HEK293 (cell line): ENCODE measurements around the gene KIF26B.

Experiments
- CTCF ChIA-PET: fragments of 350-600 bp; formaldehyde crosslinking; extraction: SDS; loops from one replicate; lab custom pipeline; 2021; ENCODE audit warnings: antibody characterized with exemption; lab: Yijun Ruan, JAX
- POLR2A ChIA-PET: fragments of 300-600 bp; formaldehyde crosslinking; extraction: SDS; loops from one replicate; lab custom pipeline; 2020; ENCODE audit warnings: antibody characterized with exemption, inconsistent platforms; lab: Yijun Ruan, JAX
- H3K27ac ChIP-seq: fragments of 200-500 bp; sonication (Bioruptor generic); 2 replicates; pipeline ENCODE4 v1.5.1; 2014; ENCODE audit warnings: low read depth, low read length, control low read depth, inconsistent platforms; ENCODE audit errors: extremely low read depth
- H3K36me3 ChIP-seq, 2 experiments: fragments of 200-500 bp in 1 of 2; sonication (Bioruptor generic) in 1 of 2; 1 replicate in 1 of 2; 2 replicates in 1 of 2; pipeline ENCODE4 v1.5.1; 2014 to 2017; ENCODE audit warnings: inconsistent platforms in 2 of 2, low read length in 2 of 2; ENCODE audit not compliant: control insufficient read depth in 2 of 2, insufficient read depth in 1 of 2
- H3K4me1 ChIP-seq: fragments of 200-500 bp; sonication (Bioruptor generic); 2 replicates; pipeline ENCODE4 v1.5.1; 2014; ENCODE audit warnings: mild to moderate bottlenecking, low read length, inconsistent platforms; ENCODE audit not compliant: control insufficient read depth, insufficient read depth
- H3K4me3 ChIP-seq: 2 replicates; pipeline ENCODE4 v1.5.1; 2011; ENCODE audit warnings: low read depth, mild to moderate bottlenecking, control low read depth, low read length, moderate library complexity
- H3K9me3 ChIP-seq: fragments of 200-500 bp; sonication (Bioruptor generic); 2 replicates; pipeline ENCODE4 v1.5.1; 2014; ENCODE audit warnings: low read depth, low read length, inconsistent platforms; ENCODE audit not compliant: control insufficient read depth, insufficient read depth
- ATF2 ChIP-seq: fragments of 450-650 bp; formaldehyde crosslinking; IDR thresholded peaks from 2 replicates; pipeline ENCODE4 v1.5.1; 2016; ENCODE audit warnings: missing biosample characterization, missing genetic modification characterization, low read depth
- MYNN ChIP-seq: fragments of 450-650 bp; formaldehyde crosslinking; IDR thresholded peaks from 2 replicates; pipeline ENCODE4 v1.5.1; 2016; ENCODE audit warnings: missing biosample characterization, missing genetic modification characterization, borderline replicate concordance
- OVOL3 ChIP-seq: fragments of 450-650 bp; formaldehyde crosslinking; IDR thresholded peaks from 2 replicates; pipeline ENCODE4 v1.5.1; 2016; ENCODE audit warnings: missing biosample characterization, missing genetic modification characterization
- PRDM10 ChIP-seq: fragments of 450-650 bp; formaldehyde crosslinking; IDR thresholded peaks from 2 replicates; pipeline ENCODE4 v1.5.1; 2016; ENCODE audit warnings: missing biosample characterization, missing genetic modification characterization
- REPIN1 ChIP-seq: fragments of 450-650 bp; formaldehyde crosslinking; IDR thresholded peaks from 2 replicates; pipeline ENCODE4 v1.5.1; 2017; ENCODE audit warnings: missing biosample characterization, missing genetic modification characterization, low read depth
- SCRT1 ChIP-seq: fragments of 450-650 bp; formaldehyde crosslinking; IDR thresholded peaks from 2 replicates; pipeline ENCODE4 v1.5.1; 2016; ENCODE audit warnings: missing biosample characterization, missing genetic modification characterization, borderline replicate concordance
- SETDB1 ChIP-seq: IDR thresholded peaks from one replicate; pipeline ENCODE4 v1.6.1; 2017; ENCODE audit warnings: mild to moderate bottlenecking, low read length, moderate library complexity, mixed read lengths; ENCODE audit not compliant: insufficient read length
- ZIC2 ChIP-seq: fragments of 450-650 bp; formaldehyde crosslinking; IDR thresholded peaks from 2 replicates; pipeline ENCODE4 v1.5.1; 2016; ENCODE audit warnings: missing biosample characterization, missing genetic modification characterization
- ZNF112 ChIP-seq: fragments of 450-650 bp; formaldehyde crosslinking; IDR thresholded peaks from 2 replicates; pipeline ENCODE4 v1.5.0; 2017; ENCODE audit warnings: missing biosample characterization, missing genetic modification characterization
- ZNF239 ChIP-seq: fragments of 450-650 bp; formaldehyde crosslinking; IDR thresholded peaks from 2 replicates; pipeline ENCODE4 v1.5.1; 2016; ENCODE audit warnings: missing biosample characterization, missing genetic modification characterization
- ZNF24 ChIP-seq: fragments of 450-650 bp; formaldehyde crosslinking; IDR thresholded peaks from 2 replicates; pipeline ENCODE4 v1.5.1; 2016; ENCODE audit warnings: missing biosample characterization, missing genetic modification characterization
- ZNF274 ChIP-seq, 2 experiments: fragments of 200-500 bp in 1 of 2; fragments of 450-650 bp in 1 of 2; sonication (Bioruptor generic) in 1 of 2; formaldehyde crosslinking in 1 of 2; IDR thresholded peaks; 2 replicates each; pipeline versions ENCODE4 v1.5.1 to v1.6.1; 2014 to 2016; ENCODE audit warnings: borderline replicate concordance in 1 of 2, inconsistent platforms in 1 of 2, low read length in 1 of 2, missing biosample characterization in 1 of 2, missing genetic modification characterization in 1 of 2
- ZNF280D ChIP-seq: fragments of 450-650 bp; formaldehyde crosslinking; IDR thresholded peaks from 2 replicates; pipeline ENCODE4 v1.5.1; 2016; ENCODE audit warnings: missing biosample characterization, missing genetic modification characterization
- ZNF488 ChIP-seq: fragments of 450-650 bp; formaldehyde crosslinking; IDR thresholded peaks from 2 replicates; pipeline ENCODE4 v1.5.1; 2016; ENCODE audit warnings: missing biosample characterization, missing genetic modification characterization
- ZNF501 ChIP-seq: fragments of 450-650 bp; formaldehyde crosslinking; IDR thresholded peaks from 2 replicates; pipeline ENCODE4 v1.5.1; 2016; ENCODE audit warnings: missing biosample characterization, missing genetic modification characterization
- ZNF549 ChIP-seq: fragments of 450-650 bp; IDR thresholded peaks from 2 replicates; pipeline ENCODE4 v1.5.1; 2018; ENCODE audit warnings: missing biosample characterization, missing genetic modification characterization, mild to moderate bottlenecking, inconsistent platforms, moderate library complexity
- ZNF561 ChIP-seq: fragments of 450-650 bp; IDR thresholded peaks from 2 replicates; pipeline ENCODE4 v1.5.1; 2018; ENCODE audit warnings: missing biosample characterization, missing genetic modification characterization, borderline replicate concordance
- ZNF571 ChIP-seq: fragments of 450-650 bp; formaldehyde crosslinking; IDR thresholded peaks from 2 replicates; pipeline ENCODE4 v1.5.0; 2017; ENCODE audit warnings: missing biosample characterization, missing genetic modification characterization
- ZNF658 ChIP-seq: fragments of 450-650 bp; formaldehyde crosslinking; IDR thresholded peaks from 2 replicates; pipeline ENCODE4; 2016; ENCODE audit warnings: missing biosample characterization, missing genetic modification characterization
- ZNF660 ChIP-seq: fragments of 450-650 bp; IDR thresholded peaks from 2 replicates; pipeline ENCODE4 v1.5.1; 2018; ENCODE audit warnings: missing biosample characterization, mild to moderate bottlenecking, missing genetic modification characterization

KIF26B gene

GRCh38 chr1:245213066-245213831 is 58.5 kb downstream of the KIF26B start (continued):
- TF ChIP-seq ATF2 (tag by site-specific recombination): no peak

GRCh38 chr1:245215071-245215470 is 60.3 kb downstream of the KIF26B start:
- Histone ChIP-seq H3K4me3 (no peak overlapping the region), H3K9me3 (no peaks in the 10 kb centered on the region), H3K27ac (no peak overlapping the region), H3K4me1 (no peaks in the 10 kb centered on the region), H3K36me3 (no peaks in the 10 kb centered on the region)
- POLR2A ChIA-PET: no interaction called here
- TF ChIP-seq ZNF501 (tag by site-specific recombination) (no peak), ZNF549 (no peak), ZNF658 (tag by site-specific recombination) (no peak), ZNF274 (IDR thresholded peaks at IDR 0.05; ENCODE audit: low read length) (no peak), ZNF274 (tag by site-specific recombination; IDR thresholded peaks at IDR 0.05; ENCODE audit: borderline replicate concordance) (no peak), ZNF561 (no peak), MYNN (tag by site-specific recombination) (no peak), SETDB1 (no peak), ZNF112 (tag by site-specific recombination) (no peak), REPIN1 (no peak), SCRT1 (tag by site-specific recombination) (no peak), OVOL3 (tag by site-specific recombination) (no peak), PRDM10 (tag by site-specific recombination) (no peak), ZNF280D (tag by site-specific recombination) (no peak), ZNF488 (tag by site-specific recombination) (no peak), ZNF24 (tag by site-specific recombination) (no peak), ZNF239 (no peak), ZNF660 (tag by site-specific recombination) (no peak), ZIC2 (tag by site-specific recombination) (no peak), ZNF571 (tag by site-specific recombination) (no peak)
- CTCF ChIA-PET: no interaction called here
